NCI-H748 (cell line): ENCODE measurements around the gene GOLGA2.
"Not testable (repeated sequence)": the region's sequence is repeated elsewhere in the genome, so short reads cannot be mapped to it uniquely, and the experiment has no call there.

Experiments
- DNase-seq: peaks from one replicate; lab custom pipeline; 2025; ENCODE audit not compliant: unreplicated experiment; lab: John Stamatoyannopoulos, UW

GOLGA2 gene

GRCh38 chr9:128243215-128244018 is 32.4 kb downstream of the GOLGA2 start:
- no peak for DNase-seq

- no peak for DNase-seq
Measured at GRCh38 chr9:128242828-128243214, 33.0 kb downstream of the GOLGA2 start.

- DNase-seq = no peak
Measured at GRCh38 chr9:128242124-128242523, 33.7 kb downstream of the GOLGA2 start.

GRCh38 chr9:128233817-128234406 is 41.9 kb downstream of the GOLGA2 start:
- no peak for DNase-seq

- no peak for DNase-seq
Measured at GRCh38 chr9:128232528-128233428, 43.0 kb downstream of the GOLGA2 start.

GRCh38 chr9:128231638-128232527 is 43.9 kb downstream of the GOLGA2 start:
- DNase-seq = no peak

- not testable (repeated sequence) for DNase-seq
Measured at GRCh38 chr9:128230897-128231296, 44.9 kb downstream of the GOLGA2 start.

- DNase-seq = no peak
Measured at GRCh38 chr9:128226412-128226801, 49.4 kb downstream of the GOLGA2 start.

GRCh38 chr9:128225770-128226411 is 49.9 kb downstream of the GOLGA2 start:
- no peak for DNase-seq

GRCh38 chr9:128224877-128225276 is 50.9 kb downstream of the GOLGA2 start:
- no peak for DNase-seq

- no peak for DNase-seq
Measured at GRCh38 chr9:128222880-128223670, 52.7 kb downstream of the GOLGA2 start.

GRCh38 chr9:128222026-128222425 is 53.8 kb downstream of the GOLGA2 start:
- no peak for DNase-seq

GRCh38 chr9:128219831-128220230 is 56.0 kb downstream of the GOLGA2 start:
- DNase-seq = no peak

GRCh38 chr9:128218518-128219389 is 57.1 kb downstream of the GOLGA2 start:
- peak; percentile 96 for DNase-seq

- no peak for DNase-seq
Measured at GRCh38 chr9:128218172-128218517, 57.7 kb downstream of the GOLGA2 start.

GRCh38 chr9:128216781-128217553 is 58.8 kb downstream of the GOLGA2 start:
- no peak for DNase-seq

- DNase-seq = no peak
Measured at GRCh38 chr9:128215491-128216409, 60.1 kb downstream of the GOLGA2 start.
